Body of pancreas (tissue), 4 donors: ENCODE results near the gene FAM234B. TPM values are rescaled to one million over a fixed set of nuclear protein-coding genes. Genes with fewer than 3 reads are reported as not detected.

Experiments
- ATAC-seq: fragments of 150-250 bp; one replicate; pipeline ENCODE4 v1.9.1; 2016
- DNase-seq, 4 donors: peaks; one replicate each; pipeline ENCODE4 v3.0.0-alpha.2; 2019
- H3K27ac ChIP-seq, 4 donors: fragments of 200-600 bp; sonication (generic); 1 replicate in 3 of 4; 2 replicates in 1 of 4; pipeline versions ENCODE4 v1.5.1 to v1.6.1; 2016 to 2019; ENCODE audit warnings: mild to moderate bottlenecking in 1 of 4, mixed read lengths in 1 of 4, moderate library complexity in 1 of 4
- H3K27me3 ChIP-seq, 2 donors: fragments of 200-600 bp; sonication (generic); one replicate each; pipeline ENCODE4 v1.6.0; 2016; ENCODE audit warnings: mild to moderate bottlenecking in 1 of 2
- H3K36me3 ChIP-seq, 2 donors: fragments of 200-600 bp; sonication (generic); replicated peaks in 1 of 2; 2 replicates each; pipeline ENCODE4 v1.5.1; 2016; ENCODE audit warnings: low read depth in 2 of 2; ENCODE audit not compliant: insufficient read depth in 1 of 2
- H3K4me1 ChIP-seq: fragments of 200-600 bp; sonication (generic); one replicate; pipeline ENCODE4 v1.6.0; 2016
- H3K4me3 ChIP-seq, 2 donors: fragments of 200-600 bp; sonication (generic); 1 replicate in 1 of 2; 2 replicates in 1 of 2; pipeline ENCODE4 v1.5.1; 2016 to 2019
- H3K9me3 ChIP-seq, 3 donors: fragments of 200-600 bp; sonication (generic); 1 replicate in 2 of 3; 2 replicates in 1 of 3; pipeline ENCODE4 v1.5.1; 2016
- CTCF ChIP-seq, 7 experiments: fragments of 450-650 bp in 4 of 7; fragments of 200-600 bp in 3 of 7; sonication (generic) in 3 of 7; IDR thresholded peaks; one replicate each; pipeline ENCODE4 v1.5.1; 2016 to 2019; ENCODE audit warnings: antibody characterized with exemption in 7 of 7
- POLR2A ChIP-seq, 3 donors: fragments of 450-650 bp; IDR thresholded peaks; one replicate each; pipeline ENCODE4 v1.6.1; 2016; ENCODE audit warnings: antibody characterized with exemption in 3 of 3, mild to moderate bottlenecking in 2 of 3
- WGBS, 2 donors: methylation state at CpG; one replicate each; pipeline ENCODE4 v1.1.5; 2017; 5-methylcytosine and 5-hydroxymethylcytosine counted together
- intact Hi-C: fragments of 100-400 bp; cut with DNase I; formaldehyde crosslinking; loops from one replicate; pipeline ENCODE4 v1.15.1; 2023
- total RNA-seq, 2 donors: library from RNA; depleted of rRNA; stranded (reverse); fragments of >200 nt; gene quantifications; one replicate each; pipeline ENCODE4 v1.1.0, GENCODE V29; 2016

Gene FAM234B
- total RNA-seq, 2 donors from 2014 or later, result 8.0 to 9.6 TPM

GRCh38 chr12:13026286-13026685, 17.9 kb upstream of the FAM234B start:
- 60 to 66% methylated on average over 1 of the region's 1 CpG for WGBS, 2 donors
- no peak for TF ChIP-seq POLR2A (IDR thresholded peaks at IDR 0.05)
- no peak for TF ChIP-seq CTCF (IDR thresholded peaks at IDR 0.05)
- intact Hi-C loops, result loop anchor here (10.0 kb wide), 1 partner anchor 179 kb away; no protein-coding TSS in a partner anchor
- Histone ChIP-seq H3K27me3 (no peaks in the 10 kb centered on the region), H3K27ac (no peak overlapping the region), H3K36me3 (no peaks in the 10 kb centered on the region), H3K4me1 (no peaks in the 10 kb centered on the region), H3K4me3 (no peak overlapping the region), H3K9me3 (no peaks in the 10 kb centered on the region)
- no peak for ATAC-seq
- DNase-seq, result no peak

GRCh38 chr12:13027032-13027431, 17.1 kb upstream of the FAM234B start:
- 66 to 73% methylated on average over 2 of the region's 2 CpGs for WGBS, 2 donors
- H3K9me3 ChIP-seq, result no peaks in the 10 kb centered on the region
- H3K4me1 ChIP-seq, result no peaks in the 10 kb centered on the region
- TF ChIP-seq CTCF (IDR thresholded peaks at IDR 0.05) (no peak), POLR2A (IDR thresholded peaks at IDR 0.05) (no peak)
- intact Hi-C loops, result loop anchor here (10.0 kb wide), 1 partner anchor 178 kb away; no protein-coding TSS in a partner anchor
- H3K27ac ChIP-seq, result no peak overlapping the region
- no peak for ATAC-seq
- no peaks in the 10 kb centered on the region for H3K27me3 ChIP-seq
- no peak for DNase-seq
- H3K4me3 ChIP-seq, result no peak overlapping the region
- H3K36me3 ChIP-seq, result no peaks in the 10 kb centered on the region

GRCh38 chr12:13027508-13027907, 16.7 kb upstream of the FAM234B start:
- H3K27me3 ChIP-seq, result no peaks in the 10 kb centered on the region
- no peaks in the 10 kb centered on the region for H3K9me3 ChIP-seq
- no peaks in the 10 kb centered on the region for H3K4me1 ChIP-seq
- no peak overlapping the region for H3K27ac ChIP-seq
- no peaks in the 10 kb centered on the region for H3K36me3 ChIP-seq
- DNase-seq (no peak), ATAC-seq (no peak)
- intact Hi-C loops, result loop anchor here (10.0 kb wide), 1 partner anchor 177 kb away; no protein-coding TSS in a partner anchor
- no peak overlapping the region for H3K4me3 ChIP-seq
- TF ChIP-seq POLR2A (IDR thresholded peaks at IDR 0.05) (no peak), CTCF (IDR thresholded peaks at IDR 0.05) (no peak)

GRCh38 chr12:13028825-13029570, 15.2 kb upstream of the FAM234B start:
- no peak overlapping the region for H3K27ac ChIP-seq
- no peaks in the 10 kb centered on the region for H3K4me1 ChIP-seq
- ATAC-seq, result no peak
- no peak for DNase-seq
- no peaks in the 10 kb centered on the region for H3K9me3 ChIP-seq
- intact Hi-C loops, result loop anchor here (10.0 kb wide), 1 partner anchor 176 kb away; no protein-coding TSS in a partner anchor
- no peak overlapping the region for H3K4me3 ChIP-seq
- H3K36me3 ChIP-seq, result no peaks in the 10 kb centered on the region
- TF ChIP-seq CTCF (IDR thresholded peaks at IDR 0.05), result no peak
- no peak for TF ChIP-seq POLR2A (IDR thresholded peaks at IDR 0.05)
- WGBS, 2 donors, result 69 to 81% methylated on average over 3 to 4 of the region's 4 CpGs
- H3K27me3 ChIP-seq, result no peaks in the 10 kb centered on the region
